ENCODE results near the gene DDA1.

DNA sequence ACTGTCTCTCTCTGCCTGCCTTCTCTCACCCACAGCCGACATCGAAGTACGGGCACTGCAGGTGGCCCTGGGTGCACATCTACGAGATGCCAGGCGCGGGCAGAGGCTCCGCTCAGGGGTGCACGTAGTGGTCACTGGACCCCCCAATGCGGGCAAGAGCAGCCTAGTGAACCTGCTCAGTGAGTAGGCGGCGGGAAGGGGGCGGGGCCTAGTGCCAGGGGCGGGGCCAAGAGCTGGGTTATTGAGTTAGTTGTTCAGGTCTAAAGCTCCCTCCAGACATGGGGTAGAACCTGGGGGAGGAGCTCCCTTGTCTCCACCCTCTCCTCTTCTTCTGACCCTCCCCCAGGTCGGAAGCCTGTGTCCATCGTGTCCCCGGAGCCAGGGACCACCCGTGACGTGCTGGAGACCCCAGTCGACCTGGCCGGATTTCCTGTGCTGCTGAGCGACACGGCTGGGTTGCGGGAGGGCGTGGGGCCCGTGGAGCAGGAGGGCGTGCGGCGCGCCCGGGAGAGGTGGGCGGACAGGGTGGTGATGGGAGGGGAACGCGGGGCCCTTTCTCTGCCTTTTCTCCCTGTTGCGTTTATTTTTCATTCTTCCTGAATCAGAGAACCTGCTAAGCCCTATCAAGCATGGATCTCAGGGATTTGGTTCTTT lies 29.9 kb downstream of the DDA1 start:
- TF ChIP-seq, protein P1, sequence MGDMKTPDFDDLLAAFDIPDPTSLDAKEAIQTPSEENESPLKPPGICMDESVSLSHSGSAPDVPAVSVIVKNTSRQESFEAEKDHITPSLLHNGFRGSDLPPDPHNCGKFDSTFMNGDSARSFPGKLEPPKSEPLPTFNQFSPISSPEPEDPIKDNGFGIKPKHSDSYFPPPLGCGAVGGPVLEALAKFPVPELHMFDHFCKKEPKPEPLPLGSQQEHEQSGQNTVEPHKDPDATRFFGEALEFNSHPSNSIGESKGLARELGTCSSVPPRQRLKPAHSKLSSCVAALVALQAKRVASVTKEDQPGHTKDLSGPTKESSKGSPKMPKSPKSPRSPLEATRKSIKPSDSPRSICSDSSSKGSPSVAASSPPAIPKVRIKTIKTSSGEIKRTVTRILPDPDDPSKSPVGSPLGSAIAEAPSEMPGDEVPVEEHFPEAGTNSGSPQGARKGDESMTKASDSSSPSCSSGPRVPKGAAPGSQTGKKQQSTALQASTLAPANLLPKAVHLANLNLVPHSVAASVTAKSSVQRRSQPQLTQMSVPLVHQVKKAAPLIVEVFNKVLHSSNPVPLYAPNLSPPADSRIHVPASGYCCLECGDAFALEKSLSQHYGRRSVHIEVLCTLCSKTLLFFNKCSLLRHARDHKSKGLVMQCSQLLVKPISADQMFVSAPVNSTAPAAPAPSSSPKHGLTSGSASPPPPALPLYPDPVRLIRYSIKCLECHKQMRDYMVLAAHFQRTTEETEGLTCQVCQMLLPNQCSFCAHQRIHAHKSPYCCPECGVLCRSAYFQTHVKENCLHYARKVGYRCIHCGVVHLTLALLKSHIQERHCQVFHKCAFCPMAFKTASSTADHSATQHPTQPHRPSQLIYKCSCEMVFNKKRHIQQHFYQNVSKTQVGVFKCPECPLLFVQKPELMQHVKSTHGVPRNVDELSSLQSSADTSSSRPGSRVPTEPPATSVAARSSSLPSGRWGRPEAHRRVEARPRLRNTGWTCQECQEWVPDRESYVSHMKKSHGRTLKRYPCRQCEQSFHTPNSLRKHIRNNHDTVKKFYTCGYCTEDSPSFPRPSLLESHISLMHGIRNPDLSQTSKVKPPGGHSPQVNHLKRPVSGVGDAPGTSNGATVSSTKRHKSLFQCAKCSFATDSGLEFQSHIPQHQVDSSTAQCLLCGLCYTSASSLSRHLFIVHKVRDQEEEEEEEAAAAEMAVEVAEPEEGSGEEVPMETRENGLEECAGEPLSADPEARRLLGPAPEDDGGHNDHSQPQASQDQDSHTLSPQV (IDR thresholded peaks at IDR 0.05) = no peak
- no peak for TF ChIP-seq HCFC1 (IDR thresholded peaks at IDR 0.05; ENCODE audit: low read length)
- TF ChIP-seq RAD21 (IDR thresholded peaks at IDR 0.05; ENCODE audit: insufficient read depth, low read depth, low read length) = no peak
- no peak for TF ChIP-seq TCF12 (IDR thresholded peaks at IDR 0.05; ENCODE audit: low read depth, low read length)
- no peak for TF ChIP-seq RFX5 (IDR thresholded peaks at IDR 0.05; ENCODE audit: low read depth, low read length)
- TF ChIP-seq NRF1 (conservative IDR thresholded peaks at IDR 0.05; ENCODE audit: low read depth, low read length) = no peak
- no peak for TF ChIP-seq POLR2A (IDR thresholded peaks at IDR 0.05; ENCODE audit: low read depth, low read length)
- no peak for TF ChIP-seq RELA (IDR thresholded peaks at IDR 0.05; ENCODE audit: borderline replicate concordance, partially characterized antibody)

Data from GM12878 (cell line).